Tibial nerve (tissue), 4 donors: ENCODE results near the gene DNAJC6.

Experiments
- EP300 ChIP-seq, 2 donors: sonication (generic); formaldehyde crosslinking; IDR thresholded peaks; one replicate each; pipeline ENCODE4 v1.6.1; 2017; ENCODE audit warnings: antibody characterized with exemption in 2 of 2, mild to moderate bottlenecking in 1 of 2
- POLR2A ChIP-seq, 2 donors: fragments of 450-650 bp; IDR thresholded peaks; one replicate each; pipeline ENCODE4 v1.6.1; 2017; ENCODE audit warnings: antibody characterized with exemption in 2 of 2, mild to moderate bottlenecking in 2 of 2, moderate library complexity in 2 of 2
- TF ChIP-seq, protein P1 (sequence below), 5 experiments: fragments of 200-600 bp in 3 of 5; fragments of 450-650 bp in 2 of 5; sonication (generic) in 3 of 5; IDR thresholded peaks; one replicate each; pipeline ENCODE4 v1.5.1; 2016 to 2019; ENCODE audit warnings: antibody characterized with exemption in 5 of 5, mild to moderate bottlenecking in 3 of 5, moderate library complexity in 2 of 5

DNA sequence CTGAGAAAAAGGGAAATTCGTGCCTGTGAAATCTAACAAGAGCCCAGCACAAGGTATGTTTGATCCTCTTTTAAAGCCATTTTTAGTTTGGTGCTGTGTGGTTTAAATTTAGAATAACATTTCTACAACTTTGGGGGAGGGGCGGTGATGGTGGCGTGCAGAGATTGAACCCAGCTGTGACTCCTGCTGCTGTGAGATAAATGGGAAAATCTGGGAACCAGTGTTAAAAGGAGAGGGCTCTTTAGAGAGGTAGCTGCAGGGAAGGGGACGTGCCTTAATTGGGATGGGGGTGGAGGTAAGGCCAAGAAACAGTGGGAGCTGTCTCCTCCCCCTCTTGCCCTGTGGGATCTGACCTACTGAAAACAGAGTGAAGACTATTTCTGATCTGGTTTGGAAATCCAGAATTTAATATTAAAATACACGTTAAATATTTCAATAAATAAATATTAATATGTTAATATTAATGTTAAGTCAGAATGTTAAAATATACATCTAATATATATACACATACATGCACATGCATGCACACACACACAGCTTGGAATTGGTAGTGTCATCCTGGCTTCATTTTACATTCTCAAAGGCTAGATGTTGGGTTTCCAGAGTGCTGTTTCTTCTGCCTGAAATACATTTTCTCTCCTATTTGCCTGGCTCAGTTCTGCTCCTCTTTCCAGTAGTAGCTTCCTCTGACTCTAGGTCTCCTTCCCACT lies 30.1 kb upstream of the DNAJC6 start:
- TF ChIP-seq, protein P1, sequence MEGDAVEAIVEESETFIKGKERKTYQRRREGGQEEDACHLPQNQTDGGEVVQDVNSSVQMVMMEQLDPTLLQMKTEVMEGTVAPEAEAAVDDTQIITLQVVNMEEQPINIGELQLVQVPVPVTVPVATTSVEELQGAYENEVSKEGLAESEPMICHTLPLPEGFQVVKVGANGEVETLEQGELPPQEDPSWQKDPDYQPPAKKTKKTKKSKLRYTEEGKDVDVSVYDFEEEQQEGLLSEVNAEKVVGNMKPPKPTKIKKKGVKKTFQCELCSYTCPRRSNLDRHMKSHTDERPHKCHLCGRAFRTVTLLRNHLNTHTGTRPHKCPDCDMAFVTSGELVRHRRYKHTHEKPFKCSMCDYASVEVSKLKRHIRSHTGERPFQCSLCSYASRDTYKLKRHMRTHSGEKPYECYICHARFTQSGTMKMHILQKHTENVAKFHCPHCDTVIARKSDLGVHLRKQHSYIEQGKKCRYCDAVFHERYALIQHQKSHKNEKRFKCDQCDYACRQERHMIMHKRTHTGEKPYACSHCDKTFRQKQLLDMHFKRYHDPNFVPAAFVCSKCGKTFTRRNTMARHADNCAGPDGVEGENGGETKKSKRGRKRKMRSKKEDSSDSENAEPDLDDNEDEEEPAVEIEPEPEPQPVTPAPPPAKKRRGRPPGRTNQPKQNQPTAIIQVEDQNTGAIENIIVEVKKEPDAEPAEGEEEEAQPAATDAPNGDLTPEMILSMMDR (IDR thresholded peaks at IDR 0.05) = no peak
- TF ChIP-seq POLR2A (IDR thresholded peaks at IDR 0.05) = no peak
- no peak for TF ChIP-seq EP300 (IDR thresholded peaks at IDR 0.05)
